ENCODE measurements around the gene ITSN2. TPM values are rescaled to one million over a fixed set of nuclear protein-coding genes. Genes with fewer than 3 reads are reported as not detected.

Gene ITSN2
- polyA plus RNA-seq, 3 donors = 26.0 to 91.1 (median 40.4) TPM

DNA sequence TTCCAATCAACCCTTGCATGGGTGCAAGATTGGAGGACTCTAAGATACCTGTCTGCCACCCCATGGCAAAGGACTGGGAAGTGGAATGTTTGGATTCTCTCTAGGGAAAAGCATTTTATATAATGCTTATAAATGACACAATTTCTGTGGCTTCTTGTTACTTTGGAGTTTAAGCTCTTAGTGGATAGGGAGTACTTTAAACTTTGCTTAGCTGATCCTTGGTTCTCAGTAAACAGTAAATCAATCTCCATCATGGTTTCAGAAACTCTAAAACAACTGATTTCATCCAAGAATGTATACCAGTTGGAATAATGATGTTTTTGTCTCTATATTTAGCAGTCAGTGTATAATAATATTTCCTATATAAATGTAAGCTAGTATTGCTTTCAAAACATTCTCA lies 199.6 kb downstream of the ITSN2 start:
- H3K4me2 ChIP-seq (replicated peaks; ENCODE audit: extremely low read depth, low read length, poor library complexity, severe bottlenecking) = no peak overlapping the region
- peaks cover 18 to 23% of the 10 kb centered on the region in 2 donors for H3K36me3 Mint-ChIP-seq

DNA sequence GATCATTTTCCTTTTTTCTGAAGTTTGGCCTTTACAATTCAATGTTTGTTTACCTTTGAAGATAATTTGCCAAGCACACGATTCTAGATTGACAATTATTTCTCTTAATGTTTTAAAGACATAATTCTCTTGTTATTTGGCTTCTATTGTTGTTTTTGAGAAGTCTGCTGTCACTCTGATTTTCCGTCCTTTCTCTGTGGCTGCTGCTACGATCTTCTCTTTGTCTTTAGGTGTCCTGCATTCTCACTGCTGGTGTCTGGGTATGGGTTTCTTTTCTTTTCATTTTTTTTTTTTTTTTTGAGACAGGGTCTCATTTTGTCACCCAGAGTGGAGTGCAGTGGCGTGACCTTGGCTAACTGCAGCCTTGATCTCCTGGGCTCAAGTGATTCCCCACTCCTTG lies 200.6 kb downstream of the ITSN2 start:
- no peaks in the 10 kb centered on the region for H3K79me2 ChIP-seq (ENCODE audit: insufficient read depth, low read length)
- H3K9me3 Mint-ChIP-seq = peaks cover 0 to 2% (median 0%) of the 10 kb centered on the region in 7 donors
- TF ChIP-seq, protein P1, sequence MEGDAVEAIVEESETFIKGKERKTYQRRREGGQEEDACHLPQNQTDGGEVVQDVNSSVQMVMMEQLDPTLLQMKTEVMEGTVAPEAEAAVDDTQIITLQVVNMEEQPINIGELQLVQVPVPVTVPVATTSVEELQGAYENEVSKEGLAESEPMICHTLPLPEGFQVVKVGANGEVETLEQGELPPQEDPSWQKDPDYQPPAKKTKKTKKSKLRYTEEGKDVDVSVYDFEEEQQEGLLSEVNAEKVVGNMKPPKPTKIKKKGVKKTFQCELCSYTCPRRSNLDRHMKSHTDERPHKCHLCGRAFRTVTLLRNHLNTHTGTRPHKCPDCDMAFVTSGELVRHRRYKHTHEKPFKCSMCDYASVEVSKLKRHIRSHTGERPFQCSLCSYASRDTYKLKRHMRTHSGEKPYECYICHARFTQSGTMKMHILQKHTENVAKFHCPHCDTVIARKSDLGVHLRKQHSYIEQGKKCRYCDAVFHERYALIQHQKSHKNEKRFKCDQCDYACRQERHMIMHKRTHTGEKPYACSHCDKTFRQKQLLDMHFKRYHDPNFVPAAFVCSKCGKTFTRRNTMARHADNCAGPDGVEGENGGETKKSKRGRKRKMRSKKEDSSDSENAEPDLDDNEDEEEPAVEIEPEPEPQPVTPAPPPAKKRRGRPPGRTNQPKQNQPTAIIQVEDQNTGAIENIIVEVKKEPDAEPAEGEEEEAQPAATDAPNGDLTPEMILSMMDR (IDR thresholded peaks at IDR 0.05) = no peak
- peaks cover 6% of the 10 kb centered on the region for H3K4me1 Mint-ChIP-seq
- peaks cover 0 to 7% of the 10 kb centered on the region in 2 donors for H3K36me3 ChIP-seq (replicated peaks in 1 of 2; ENCODE audit: control insufficient read depth in 1 of 2, insufficient read depth in 2 of 2, low read length in 2 of 2)
- H3K9me3 ChIP-seq (replicated peaks in 1 of 2; ENCODE audit: control insufficient read depth in 1 of 2, insufficient read depth in 1 of 2, low read length in 2 of 2) = no peaks in the 10 kb centered on the region
- no peak overlapping the region for H2AFZ ChIP-seq (ENCODE audit: insufficient read depth, low read depth, low read length, poor library complexity, severe bottlenecking)
- H3K9ac ChIP-seq (ENCODE audit: insufficient read depth, low read length, poor library complexity, severe bottlenecking) = no peak overlapping the region
- no CpG with 5 or more reads among the region's 4 CpGs for WGBS (ENCODE audit: insufficient coverage)
- no peaks in the 10 kb centered on the region for H3K27me3 ChIP-seq (ENCODE audit: control insufficient read depth in 2 of 2, insufficient read depth in 2 of 2, low read length in 2 of 2)
- peaks cover 5% of the 10 kb centered on the region in 2 donors for H3K4me1 ChIP-seq (ENCODE audit: control insufficient read depth in 1 of 2, insufficient read depth in 2 of 2, low read length in 2 of 2)
- no peak for DNase-seq
- H3K27ac ChIP-seq (ENCODE audit: low read depth in 1 of 2, low read length in 2 of 2) = no peak overlapping the region
- H3K4me3 Mint-ChIP-seq = no peak overlapping the region
- H3K4me3 ChIP-seq (replicated peaks in 1 of 3; ENCODE audit: low read depth in 2 of 3, low read length in 3 of 3) = no peak overlapping the region
- no peak overlapping the region for H3K4me2 ChIP-seq (replicated peaks; ENCODE audit: extremely low read depth, low read length, poor library complexity, severe bottlenecking)
- H4K20me1 ChIP-seq (ENCODE audit: insufficient read depth, low read length) = no peaks in the 10 kb centered on the region
- H3K27me3 Mint-ChIP-seq (ENCODE audit: low read depth in 3 of 3) = peaks cover 0 to 4% (median 2%) of the 10 kb centered on the region in 3 donors
- intact Hi-C loops (cut with micrococcal nuclease) = no loop called here
- H3K27ac Mint-ChIP-seq = no peak overlapping the region
- H3K36me3 Mint-ChIP-seq = peaks cover 16 to 23% of the 10 kb centered on the region in 2 donors

More for the DNA sequence above, 199.6 kb downstream of the ITSN2 start:
- Histone ChIP-seq H4K20me1 (ENCODE audit: insufficient read depth, low read length) (no peaks in the 10 kb centered on the region), H3K79me2 (ENCODE audit: insufficient read depth, low read length) (no peaks in the 10 kb centered on the region), H3K4me3 (replicated peaks in 1 of 3; ENCODE audit: low read depth in 2 of 3, low read length in 3 of 3) (no peak overlapping the region), H3K9ac (ENCODE audit: insufficient read depth, low read length, poor library complexity, severe bottlenecking) (no peak overlapping the region), H3K27ac (ENCODE audit: low read depth in 1 of 2, low read length in 2 of 2) (no peak overlapping the region), H3K9me3 (replicated peaks in 1 of 2; ENCODE audit: control insufficient read depth in 1 of 2, insufficient read depth in 1 of 2, low read length in 2 of 2) (no peaks in the 10 kb centered on the region), H3K4me1 (ENCODE audit: control insufficient read depth in 1 of 2, insufficient read depth in 2 of 2, low read length in 2 of 2) (peaks cover 9% of the 10 kb centered on the region in 2 donors), H3K27me3 (ENCODE audit: control insufficient read depth in 2 of 2, insufficient read depth in 2 of 2, low read length in 2 of 2) (no peaks in the 10 kb centered on the region), H2AFZ (ENCODE audit: insufficient read depth, low read depth, low read length, poor library complexity, severe bottlenecking) (no peak overlapping the region), H3K36me3 (replicated peaks in 1 of 2; ENCODE audit: control insufficient read depth in 1 of 2, insufficient read depth in 2 of 2, low read length in 2 of 2) (peaks cover 0 to 7% of the 10 kb centered on the region in 2 donors)
- Mint-ChIP-seq H3K27me3 (ENCODE audit: low read depth in 3 of 3) (peaks cover 0 to 4% (median 2%) of the 10 kb centered on the region in 3 donors), H3K4me3 (no peak overlapping the region), H3K27ac (no peak overlapping the region), H3K9me3 (peaks cover 0 to 2% (median 0%) of the 10 kb centered on the region in 7 donors), H3K4me1 (peaks cover 10% of the 10 kb centered on the region)
- intact Hi-C loops (cut with micrococcal nuclease) = no loop called here
- TF ChIP-seq, protein P1 (IDR thresholded peaks at IDR 0.05) = no peak
- DNase-seq = no peak
